ENCODE measurements around the gene TMPRSS7.
"Not testable (repeated sequence)": the region's sequence is repeated elsewhere in the genome, so short reads cannot be mapped to it uniquely, and the experiment has no call there.

TMPRSS7 gene

GRCh38 chr3:112012205-112012992, 22.1 kb upstream of the TMPRSS7 start:
- no peak for DNase-seq (ENCODE audit: low spot score)

GRCh38 chr3:112013058-112013783, 21.3 kb upstream of the TMPRSS7 start:
- DNase-seq (ENCODE audit: low spot score) = peak; percentile 62

- DNase-seq (ENCODE audit: low spot score) = no peak
These were observed 20.8 kb upstream of the TMPRSS7 start for GRCh38 chr3:112013784-112014143.

- DNase-seq (ENCODE audit: low spot score) = no peak
These were observed 17.4 kb upstream of the TMPRSS7 start for GRCh38 chr3:112017091-112017490.

GRCh38 chr3:112018712-112019111, 15.8 kb upstream of the TMPRSS7 start:
- DNase-seq (ENCODE audit: low spot score) = no peak

- DNase-seq (ENCODE audit: low spot score) = no peak
These were observed 14.8 kb upstream of the TMPRSS7 start for GRCh38 chr3:112019716-112020115.

- DNase-seq (ENCODE audit: low spot score) = no peak
These were observed 13.9 kb upstream of the TMPRSS7 start for GRCh38 chr3:112020674-112021085.

- DNase-seq (ENCODE audit: low spot score) = no peak
These were observed 7.4 kb upstream of the TMPRSS7 start for GRCh38 chr3:112027142-112027541.

GRCh38 chr3:112027826-112028225, 6.7 kb upstream of the TMPRSS7 start:
- no peak for DNase-seq (ENCODE audit: low spot score)

GRCh38 chr3:112030901-112031300, 3.6 kb upstream of the TMPRSS7 start:
- no peak for DNase-seq (ENCODE audit: low spot score)

GRCh38 chr3:112032098-112032731, 2.3 kb upstream of the TMPRSS7 start:
- no peak for DNase-seq (ENCODE audit: low spot score)

- DNase-seq (ENCODE audit: low spot score) = no peak
These were observed 705 bp downstream of the TMPRSS7 start for GRCh38 chr3:112035241-112035640.

GRCh38 chr3:112037194-112037593, 2.7 kb downstream of the TMPRSS7 start:
- DNase-seq (ENCODE audit: low spot score) = not testable (repeated sequence)

- DNase-seq (ENCODE audit: low spot score) = no peak
These were observed 4.3 kb downstream of the TMPRSS7 start for GRCh38 chr3:112038863-112039262.

- no peak for DNase-seq (ENCODE audit: low spot score)
These were observed 6.8 kb downstream of the TMPRSS7 start for GRCh38 chr3:112041321-112041720.

- DNase-seq (ENCODE audit: low spot score) = no peak
These were observed 8.3 kb downstream of the TMPRSS7 start for GRCh38 chr3:112042842-112043280.

- DNase-seq (ENCODE audit: low spot score) = peak; percentile 74
These were observed 9.2 kb downstream of the TMPRSS7 start for GRCh38 chr3:112043621-112044201.

GRCh38 chr3:112046599-112046998, 12.1 kb downstream of the TMPRSS7 start:
- DNase-seq (ENCODE audit: low spot score) = no peak

GRCh38 chr3:112047264-112047663, 12.7 kb downstream of the TMPRSS7 start:
- no peak for DNase-seq (ENCODE audit: low spot score)

- DNase-seq (ENCODE audit: low spot score) = no peak
These were observed 14.4 kb downstream of the TMPRSS7 start for GRCh38 chr3:112048911-112049310.

GRCh38 chr3:112053229-112053628, 18.7 kb downstream of the TMPRSS7 start:
- no peak for DNase-seq (ENCODE audit: low spot score)

GRCh38 chr3:112056451-112056929, 22.0 kb downstream of the TMPRSS7 start:
- no peak for DNase-seq (ENCODE audit: low spot score)

All from AG08396 (cell line).